Activated naive CD8-positive, alpha-beta T cell (primary cell): ENCODE results near the gene PDZRN3.

Experiments used
- H3K27ac Mint-ChIP-seq: one replicate; pipeline ENCODE4 v1.8.0; 2021; ENCODE audit warnings: mixed read lengths
- H3K27me3 Mint-ChIP-seq: one replicate; pipeline ENCODE4 v1.8.0; 2021; ENCODE audit warnings: mixed read lengths
- H3K36me3 Mint-ChIP-seq: one replicate; pipeline ENCODE4 v1.8.0; 2021; ENCODE audit warnings: mixed read lengths
- H3K4me1 Mint-ChIP-seq: one replicate; pipeline ENCODE4 v1.8.0; 2021; ENCODE audit warnings: low read depth, mixed read lengths
- H3K4me3 Mint-ChIP-seq: one replicate; pipeline ENCODE4 v1.8.0; 2021; ENCODE audit warnings: mild to moderate bottlenecking, mixed read lengths
- H3K9me3 Mint-ChIP-seq: one replicate; pipeline ENCODE4 v1.8.0; 2021; ENCODE audit warnings: low read depth, mixed read lengths

PDZRN3 gene

DNA sequence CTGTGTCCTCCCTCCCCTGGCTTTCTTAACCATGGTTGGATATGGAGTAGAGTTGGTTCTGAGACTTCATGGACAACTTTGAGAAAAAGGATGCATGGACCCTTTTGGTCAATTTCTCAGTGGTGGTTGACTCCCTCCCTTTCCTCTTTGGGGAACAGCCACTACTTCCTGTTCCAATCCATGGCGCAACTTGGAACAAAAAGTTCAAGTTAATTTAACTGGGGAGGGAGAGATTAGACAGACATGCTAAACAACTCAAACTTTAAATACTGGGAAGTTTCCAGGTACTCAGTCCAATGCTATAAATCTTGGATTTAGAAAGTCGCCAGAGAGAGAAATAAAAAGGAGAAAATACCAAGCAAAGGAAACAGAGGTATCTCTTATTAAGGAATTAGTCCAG, 202.2 kb downstream of the PDZRN3 start:
- peaks cover 14% of the 10 kb centered on the region for H3K27me3 Mint-ChIP-seq
- H3K4me1 Mint-ChIP-seq: no peaks in the 10 kb centered on the region
- H3K4me3 Mint-ChIP-seq: no peak overlapping the region
- H3K36me3 Mint-ChIP-seq: no peaks in the 10 kb centered on the region
- no peak overlapping the region for H3K27ac Mint-ChIP-seq
- H3K9me3 Mint-ChIP-seq: no peaks in the 10 kb centered on the region

DNA sequence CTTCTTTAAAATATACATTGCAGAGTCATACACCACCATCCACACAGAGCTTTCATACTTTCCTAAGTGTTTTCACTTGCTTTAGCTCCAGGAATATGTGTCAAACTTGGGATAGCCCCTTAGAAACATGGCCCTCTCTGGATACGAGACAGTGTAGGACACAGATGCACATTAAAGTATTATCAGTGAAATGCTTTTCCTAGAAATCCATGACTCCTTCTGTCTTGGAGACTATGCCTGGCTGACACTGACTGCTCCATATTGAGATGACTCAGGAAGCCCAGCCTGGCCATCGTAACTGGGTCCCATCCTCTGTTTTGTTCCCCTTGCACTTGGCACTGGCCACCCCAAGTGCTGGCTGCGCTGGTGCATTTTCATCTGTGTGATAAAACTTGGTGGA, 204.8 kb downstream of the PDZRN3 start:
- Mint-ChIP-seq H3K9me3 (no peaks in the 10 kb centered on the region), H3K4me3 (no peak overlapping the region), H3K36me3 (no peaks in the 10 kb centered on the region), H3K27me3 (peaks cover 13% of the 10 kb centered on the region), H3K27ac (no peak overlapping the region), H3K4me1 (no peaks in the 10 kb centered on the region)

DNA sequence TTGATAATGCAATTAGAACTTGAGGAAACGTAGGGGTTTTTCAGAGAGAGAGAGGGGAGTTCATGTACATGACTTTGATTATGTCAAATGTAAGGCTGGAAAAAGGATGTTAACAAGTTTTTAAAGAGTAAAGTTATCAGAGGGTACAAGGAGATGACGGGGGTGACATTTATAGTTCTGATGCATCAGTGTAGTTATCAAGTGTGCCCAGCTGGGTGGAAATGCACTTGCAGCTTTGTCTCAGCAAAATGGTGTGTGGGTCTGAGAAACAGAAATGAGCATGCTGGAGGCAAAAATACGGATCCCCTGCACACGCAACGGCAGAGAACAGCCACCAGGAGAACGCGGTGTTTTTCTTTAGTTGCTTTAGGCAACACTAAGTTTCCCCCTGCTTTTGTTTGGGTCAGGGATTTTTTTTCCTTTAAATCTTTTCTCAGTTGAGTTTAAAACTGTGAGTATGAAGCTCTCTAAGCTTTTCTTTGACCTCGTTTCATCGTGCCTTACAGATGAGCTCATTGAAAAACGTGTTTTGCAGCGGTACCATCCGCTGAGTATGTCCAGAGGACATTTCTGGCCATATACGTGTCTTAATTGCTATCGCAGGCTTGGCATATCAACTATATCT, 205.4 kb downstream of the PDZRN3 start:
- H3K4me3 Mint-ChIP-seq: no peak overlapping the region
- H3K27me3 Mint-ChIP-seq: peaks cover 13% of the 10 kb centered on the region
- no peaks in the 10 kb centered on the region for H3K4me1 Mint-ChIP-seq
- no peaks in the 10 kb centered on the region for H3K9me3 Mint-ChIP-seq
- no peaks in the 10 kb centered on the region for H3K36me3 Mint-ChIP-seq
- H3K27ac Mint-ChIP-seq: no peak overlapping the region

DNA sequence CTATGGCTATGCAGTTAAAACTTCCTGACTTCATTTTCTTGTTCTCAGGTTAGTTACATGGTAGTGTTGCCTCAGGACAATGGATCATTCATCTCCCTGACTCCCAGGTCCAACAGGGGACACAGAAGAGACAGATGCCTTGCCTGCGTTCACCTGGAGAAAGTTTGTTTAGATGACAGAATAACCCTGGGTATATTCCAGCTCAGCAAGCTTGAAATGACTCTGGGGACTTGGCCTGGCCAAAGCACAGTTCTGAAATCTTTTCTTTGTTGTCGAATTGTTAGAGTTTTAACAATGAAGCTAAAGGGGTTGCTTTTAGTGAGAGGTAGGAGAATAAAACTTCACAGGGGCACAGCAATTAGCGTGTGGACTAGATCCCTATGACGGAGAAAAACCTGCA, 206.1 kb downstream of the PDZRN3 start:
- Mint-ChIP-seq H3K27ac (no peak overlapping the region), H3K27me3 (peaks cover 13% of the 10 kb centered on the region), H3K4me3 (no peak overlapping the region), H3K36me3 (no peaks in the 10 kb centered on the region), H3K9me3 (no peaks in the 10 kb centered on the region), H3K4me1 (no peaks in the 10 kb centered on the region)

- Mint-ChIP-seq H3K27ac (no peak overlapping the region), H3K4me3 (no peak overlapping the region), H3K36me3 (no peaks in the 10 kb centered on the region), H3K4me1 (no peaks in the 10 kb centered on the region), H3K9me3 (no peaks in the 10 kb centered on the region), H3K27me3 (peaks cover 10% of the 10 kb centered on the region)
These were observed 209.6 kb downstream of the PDZRN3 start for GRCh38 chr3:73415118-73415517.

GRCh38 chr3:73413619-73414018, 211.1 kb downstream of the PDZRN3 start:
- Mint-ChIP-seq H3K36me3 (no peaks in the 10 kb centered on the region), H3K27me3 (peaks cover 9% of the 10 kb centered on the region), H3K4me1 (no peaks in the 10 kb centered on the region), H3K4me3 (no peak overlapping the region), H3K27ac (no peak overlapping the region), H3K9me3 (no peaks in the 10 kb centered on the region)

- H3K9me3 Mint-ChIP-seq: no peaks in the 10 kb centered on the region
- no peak overlapping the region for H3K27ac Mint-ChIP-seq
- H3K4me1 Mint-ChIP-seq: no peaks in the 10 kb centered on the region
- H3K4me3 Mint-ChIP-seq: no peak overlapping the region
- no peaks in the 10 kb centered on the region for H3K36me3 Mint-ChIP-seq
- peaks cover 2% of the 10 kb centered on the region for H3K27me3 Mint-ChIP-seq
These were observed 212.7 kb downstream of the PDZRN3 start for GRCh38 chr3:73411993-73412392.

- H3K27ac Mint-ChIP-seq: no peak overlapping the region
- H3K27me3 Mint-ChIP-seq: peaks cover 2% of the 10 kb centered on the region
- no peaks in the 10 kb centered on the region for H3K4me1 Mint-ChIP-seq
These were observed 213.2 kb downstream of the PDZRN3 start for GRCh38 chr3:73411545-73411944.

GRCh38 chr3:73409138-73409763, 215.5 kb downstream of the PDZRN3 start:
- H3K4me3 Mint-ChIP-seq: no peak overlapping the region
- no peaks in the 10 kb centered on the region for H3K4me1 Mint-ChIP-seq
- H3K27ac Mint-ChIP-seq: no peak overlapping the region
- H3K36me3 Mint-ChIP-seq: no peaks in the 10 kb centered on the region
- peaks cover 2% of the 10 kb centered on the region for H3K27me3 Mint-ChIP-seq
- H3K9me3 Mint-ChIP-seq: no peaks in the 10 kb centered on the region

More at GRCh38 chr3:73411545-73411944, 213.2 kb downstream of the PDZRN3 start:
- no peaks in the 10 kb centered on the region for H3K9me3 Mint-ChIP-seq
- no peak overlapping the region for H3K4me3 Mint-ChIP-seq
- H3K36me3 Mint-ChIP-seq: no peaks in the 10 kb centered on the region

DNA sequence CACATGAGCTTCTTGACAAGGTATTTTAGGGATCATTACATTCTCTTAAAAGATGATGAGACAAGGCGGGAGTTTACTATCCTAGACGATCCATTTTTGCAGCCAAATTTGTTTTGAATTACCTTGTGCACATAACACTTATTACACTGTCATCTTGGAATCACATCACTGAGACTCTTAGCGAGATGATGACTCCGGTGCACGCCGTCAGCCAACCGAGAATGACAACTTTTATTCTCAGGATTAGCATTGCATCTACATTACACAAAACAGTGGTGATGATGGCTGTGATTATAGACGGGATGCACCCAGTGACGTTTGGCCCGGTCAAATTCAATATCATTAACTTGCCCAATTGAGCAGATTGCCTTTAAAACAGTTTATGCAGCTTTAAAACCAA, 216.1 kb downstream of the PDZRN3 start:
- Mint-ChIP-seq H3K4me1 (no peaks in the 10 kb centered on the region), H3K36me3 (no peaks in the 10 kb centered on the region), H3K9me3 (no peaks in the 10 kb centered on the region), H3K27me3 (peaks cover 2% of the 10 kb centered on the region), H3K27ac (no peak overlapping the region), H3K4me3 (no peak overlapping the region)

DNA sequence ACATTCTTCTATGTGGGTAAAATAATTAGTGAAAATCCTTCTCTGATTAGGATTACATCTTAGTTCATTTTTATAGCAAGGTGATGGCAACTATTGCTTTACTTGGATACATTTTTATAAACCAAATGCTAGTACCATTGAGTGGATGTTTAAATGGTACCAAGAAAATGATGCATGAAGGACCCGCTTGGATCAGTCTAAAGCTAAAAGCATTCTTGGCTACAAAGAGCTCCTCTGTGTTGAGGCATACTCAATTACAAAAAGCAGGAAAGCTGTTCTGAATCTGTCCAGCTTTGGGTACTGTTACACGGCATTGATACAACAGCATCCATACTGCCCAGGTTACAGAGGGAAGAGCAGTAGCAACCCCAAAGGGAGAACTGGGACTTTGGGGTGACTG, 217.2 kb downstream of the PDZRN3 start:
- Mint-ChIP-seq H3K27ac (no peak overlapping the region), H3K4me3 (no peak overlapping the region), H3K36me3 (no peaks in the 10 kb centered on the region), H3K4me1 (no peaks in the 10 kb centered on the region), H3K27me3 (no peaks in the 10 kb centered on the region), H3K9me3 (no peaks in the 10 kb centered on the region)

DNA sequence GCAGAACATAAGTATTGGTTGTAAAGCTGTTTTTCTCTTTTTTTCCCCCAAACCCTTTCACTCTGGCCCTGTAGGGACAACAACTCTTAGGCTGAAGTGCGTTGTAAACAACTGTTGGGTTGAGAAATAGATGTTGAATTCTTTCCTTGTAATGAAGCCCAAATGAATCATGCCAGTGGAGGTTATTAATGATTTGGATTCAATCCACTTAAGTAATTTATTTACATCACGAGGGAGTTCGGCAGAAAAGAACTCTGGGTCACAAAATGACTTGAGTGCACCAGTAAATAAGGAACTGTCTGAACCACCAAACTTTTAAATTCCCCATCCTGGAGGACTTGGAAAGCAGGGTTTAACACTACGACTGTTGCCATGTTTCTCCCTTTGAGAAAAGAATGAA, 218.9 kb downstream of the PDZRN3 start:
- Mint-ChIP-seq H3K4me3 (no peak overlapping the region), H3K36me3 (no peaks in the 10 kb centered on the region), H3K27ac (no peak overlapping the region), H3K9me3 (no peaks in the 10 kb centered on the region), H3K27me3 (no peaks in the 10 kb centered on the region), H3K4me1 (no peaks in the 10 kb centered on the region)

DNA sequence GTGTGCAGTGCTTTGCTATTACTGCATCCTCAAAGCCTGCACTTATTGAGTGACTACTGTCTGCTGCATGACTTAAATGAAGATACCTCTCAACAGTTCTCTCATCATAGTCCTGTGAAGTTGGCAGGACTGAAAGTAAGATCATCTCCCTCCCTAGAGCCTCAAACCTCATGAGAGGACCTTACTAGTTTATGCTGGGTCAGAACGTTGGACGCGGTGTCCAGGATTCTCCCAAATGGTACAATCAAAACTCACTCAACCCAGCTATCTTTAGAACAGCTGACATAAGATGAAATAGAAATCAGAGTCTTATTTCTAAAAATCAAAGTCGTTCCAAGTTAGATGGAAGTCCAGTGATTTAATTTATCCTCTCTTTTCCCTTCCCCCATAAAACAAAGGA, 219.7 kb downstream of the PDZRN3 start:
- no peaks in the 10 kb centered on the region for H3K27me3 Mint-ChIP-seq
- H3K36me3 Mint-ChIP-seq: no peaks in the 10 kb centered on the region
- no peaks in the 10 kb centered on the region for H3K4me1 Mint-ChIP-seq
- H3K27ac Mint-ChIP-seq: no peak overlapping the region
- no peaks in the 10 kb centered on the region for H3K9me3 Mint-ChIP-seq
- no peak overlapping the region for H3K4me3 Mint-ChIP-seq

- H3K4me1 Mint-ChIP-seq: no peaks in the 10 kb centered on the region
- no peak overlapping the region for H3K27ac Mint-ChIP-seq
- no peaks in the 10 kb centered on the region for H3K9me3 Mint-ChIP-seq
- no peaks in the 10 kb centered on the region for H3K36me3 Mint-ChIP-seq
- no peaks in the 10 kb centered on the region for H3K27me3 Mint-ChIP-seq
- no peak overlapping the region for H3K4me3 Mint-ChIP-seq
These were observed 220.3 kb downstream of the PDZRN3 start for GRCh38 chr3:73404435-73404834.

GRCh38 chr3:73403444-73403843, 221.3 kb downstream of the PDZRN3 start:
- Mint-ChIP-seq H3K27me3 (no peaks in the 10 kb centered on the region), H3K4me3 (no peak overlapping the region), H3K27ac (no peak overlapping the region), H3K9me3 (no peaks in the 10 kb centered on the region), H3K36me3 (no peaks in the 10 kb centered on the region), H3K4me1 (no peaks in the 10 kb centered on the region)

- no peaks in the 10 kb centered on the region for H3K27me3 Mint-ChIP-seq
These were observed 223.0 kb downstream of the PDZRN3 start for GRCh38 chr3:73401616-73402279.

More at GRCh38 chr3:73401616-73402279, 223.0 kb downstream of the PDZRN3 start:
- no peak overlapping the region for H3K27ac Mint-ChIP-seq
- H3K36me3 Mint-ChIP-seq: no peaks in the 10 kb centered on the region
- H3K4me1 Mint-ChIP-seq: no peaks in the 10 kb centered on the region
- no peak overlapping the region for H3K4me3 Mint-ChIP-seq
- no peaks in the 10 kb centered on the region for H3K9me3 Mint-ChIP-seq
